Hematopoietic multipotent progenitor cell treated with erythropoietin and hydrocortisone succinate and interleukin-3 and kit ligand, for 4 days (in vitro differentiated cells): ENCODE measurements around the gene GRIA1.
"Not testable (repeated sequence)": the region's sequence is repeated elsewhere in the genome, so short reads cannot be mapped to it uniquely, and the experiment has no call there.

Source experiments
- DNase-seq: peaks from one replicate; pipeline ENCODE4 v3.0.0-alpha.2; 2015

The GRIA1 gene

DNA sequence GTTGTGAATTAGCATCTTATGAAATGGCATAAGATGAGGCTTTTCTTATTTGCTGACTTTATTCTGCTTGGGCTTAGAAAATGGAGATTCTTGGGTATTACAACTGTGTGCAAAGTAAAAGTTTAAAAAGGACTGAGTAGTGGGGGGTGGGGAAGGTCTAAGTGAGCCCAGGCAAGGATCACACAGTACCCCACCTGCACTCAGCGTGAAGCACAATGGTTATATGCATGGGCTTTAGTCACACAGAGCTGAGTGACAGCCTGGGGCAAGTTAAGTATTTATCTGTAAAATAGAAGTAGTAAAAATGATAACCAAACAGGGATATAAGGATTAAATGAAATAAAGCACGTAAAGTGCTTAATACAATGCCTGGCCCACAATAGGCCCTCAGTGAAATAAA is 300.9 kb downstream of the GRIA1 start:
- DNase-seq, result no peak

DNA sequence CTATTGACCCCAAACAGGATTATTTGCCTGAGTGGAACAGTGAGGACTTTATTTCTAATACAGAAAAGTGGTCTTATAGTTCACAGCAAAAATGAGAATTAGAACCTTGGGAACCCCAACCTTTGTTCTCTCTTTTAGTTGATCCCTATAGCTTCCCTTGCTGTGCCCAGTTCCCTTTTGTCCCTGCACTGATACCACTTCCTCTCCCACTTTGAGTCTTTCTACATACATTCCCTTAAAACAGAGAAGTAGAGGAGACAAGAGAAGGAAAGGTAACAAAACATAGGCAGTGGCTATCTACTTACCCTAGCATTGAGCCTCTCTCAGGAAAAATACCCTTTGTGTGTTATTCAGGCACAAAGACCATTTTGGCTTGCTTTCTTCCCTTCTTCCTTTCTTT is 301.8 kb downstream of the GRIA1 start:
- no peak for DNase-seq

DNA sequence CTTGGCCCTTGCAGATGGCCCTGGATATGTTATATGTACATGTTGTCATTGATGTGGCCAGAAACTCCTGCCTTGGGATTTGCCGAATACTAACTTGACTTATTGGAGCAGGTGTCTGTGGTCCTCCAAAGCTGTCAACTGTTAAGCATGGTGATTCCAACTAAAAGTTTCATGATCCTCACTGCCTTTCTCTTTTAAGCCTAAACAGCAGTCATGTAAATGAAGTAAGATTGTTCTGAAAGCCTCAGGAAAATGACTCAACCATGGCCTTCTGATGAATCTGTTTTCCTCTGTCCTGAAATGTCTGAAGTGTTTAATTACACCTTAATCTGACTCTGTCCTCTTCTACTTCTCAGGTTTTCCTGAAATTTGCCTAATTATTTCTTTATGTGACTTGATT is 303.2 kb downstream of the GRIA1 start:
- no peak for DNase-seq

DNA sequence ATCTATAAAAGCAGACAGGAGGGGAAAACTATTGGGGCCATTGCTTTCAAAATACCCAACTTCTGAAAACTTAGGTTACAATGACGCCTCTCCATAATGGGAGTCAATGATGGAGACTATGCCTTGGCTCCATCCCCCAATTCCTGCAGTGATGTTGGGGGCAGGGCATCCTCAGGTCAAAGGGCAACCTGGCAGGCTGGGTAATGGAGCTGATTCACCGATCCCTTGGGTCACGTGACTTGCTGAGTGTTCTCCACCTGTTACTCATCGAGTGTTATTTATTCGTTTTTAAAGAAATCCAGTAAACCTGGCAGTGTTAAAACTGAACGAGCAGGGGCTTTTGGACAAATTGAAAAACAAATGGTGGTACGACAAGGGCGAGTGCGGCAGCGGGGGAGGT is 303.9 kb downstream of the GRIA1 start:
- DNase-seq, result no peak

DNA sequence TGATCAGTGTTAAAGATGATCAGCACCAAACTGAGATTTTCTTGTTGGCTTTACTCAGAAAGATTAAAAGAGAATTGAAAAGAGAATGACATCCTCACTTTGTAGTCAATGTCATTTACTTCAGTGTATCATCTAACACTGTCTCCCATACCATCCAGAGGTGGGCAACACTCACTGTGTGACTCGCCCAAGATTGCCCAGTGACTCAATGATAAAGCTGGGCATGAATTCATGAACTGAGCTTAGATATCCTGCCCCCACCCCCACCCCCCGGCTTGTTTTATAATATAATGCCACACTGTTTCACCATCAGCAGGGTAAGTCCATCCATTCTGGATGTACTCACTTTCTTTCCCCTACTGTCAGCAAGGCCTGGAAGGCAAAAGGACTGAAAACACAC is 306.1 kb downstream of the GRIA1 start:
- DNase-seq, result no peak

DNA sequence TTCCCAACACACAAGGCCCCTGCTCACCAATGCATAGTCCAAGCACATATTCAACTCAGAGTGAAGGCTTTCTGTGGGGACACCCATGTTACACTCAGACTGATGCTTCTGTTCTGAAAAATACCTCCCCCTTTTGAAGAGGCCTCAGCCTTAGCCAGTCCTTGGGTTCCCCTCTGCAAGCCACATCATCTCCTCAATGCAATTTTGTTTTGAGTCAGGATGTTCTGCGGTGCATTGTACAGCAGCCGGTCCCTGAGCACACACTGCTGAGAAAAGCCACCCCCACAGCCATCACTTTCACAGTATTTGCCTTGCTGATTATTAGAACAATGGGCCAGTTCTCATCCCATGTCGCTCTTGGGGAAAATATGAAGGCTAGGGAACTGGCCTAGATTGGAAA is 307.0 kb downstream of the GRIA1 start:
- no peak for DNase-seq

DNA sequence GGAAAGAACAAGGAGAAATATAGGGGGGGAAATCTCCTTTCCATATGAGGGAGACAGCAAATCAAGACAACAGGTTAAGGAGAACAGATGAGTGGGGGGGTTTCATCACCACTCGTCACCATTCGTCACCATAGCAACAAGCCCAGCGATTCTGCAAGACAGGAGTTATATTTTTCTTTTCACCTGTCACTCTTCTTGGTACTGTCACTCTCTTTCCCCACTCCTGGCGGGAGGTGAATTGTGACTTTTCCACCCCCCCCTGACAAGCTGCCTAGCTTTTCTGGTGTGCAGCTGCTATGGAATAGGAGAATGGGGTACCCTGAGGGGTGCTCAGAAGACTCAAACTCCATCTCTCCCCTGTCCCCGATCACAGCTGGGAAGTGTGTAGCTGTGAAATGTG is 308.4 kb downstream of the GRIA1 start:
- DNase-seq, result no peak

DNA sequence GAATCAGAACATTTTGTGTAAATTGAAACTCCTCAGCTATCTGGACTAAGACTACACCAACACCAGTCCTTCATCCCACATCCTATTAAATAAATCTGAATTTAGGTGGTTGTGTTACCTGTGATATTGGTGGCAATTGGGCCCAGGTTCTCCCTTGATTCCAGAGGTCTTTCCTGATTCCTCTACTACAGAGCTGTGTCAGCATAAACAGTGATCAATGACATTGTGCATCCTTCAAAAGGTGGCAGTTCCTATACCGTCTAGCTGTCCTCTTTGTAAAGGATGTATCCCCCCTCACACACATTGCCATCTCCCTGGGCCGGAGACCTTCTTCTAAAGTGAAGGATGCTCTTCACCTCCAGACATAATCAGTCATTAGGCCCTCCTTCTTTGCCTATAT is 309.0 kb downstream of the GRIA1 start:
- no peak for DNase-seq

DNA sequence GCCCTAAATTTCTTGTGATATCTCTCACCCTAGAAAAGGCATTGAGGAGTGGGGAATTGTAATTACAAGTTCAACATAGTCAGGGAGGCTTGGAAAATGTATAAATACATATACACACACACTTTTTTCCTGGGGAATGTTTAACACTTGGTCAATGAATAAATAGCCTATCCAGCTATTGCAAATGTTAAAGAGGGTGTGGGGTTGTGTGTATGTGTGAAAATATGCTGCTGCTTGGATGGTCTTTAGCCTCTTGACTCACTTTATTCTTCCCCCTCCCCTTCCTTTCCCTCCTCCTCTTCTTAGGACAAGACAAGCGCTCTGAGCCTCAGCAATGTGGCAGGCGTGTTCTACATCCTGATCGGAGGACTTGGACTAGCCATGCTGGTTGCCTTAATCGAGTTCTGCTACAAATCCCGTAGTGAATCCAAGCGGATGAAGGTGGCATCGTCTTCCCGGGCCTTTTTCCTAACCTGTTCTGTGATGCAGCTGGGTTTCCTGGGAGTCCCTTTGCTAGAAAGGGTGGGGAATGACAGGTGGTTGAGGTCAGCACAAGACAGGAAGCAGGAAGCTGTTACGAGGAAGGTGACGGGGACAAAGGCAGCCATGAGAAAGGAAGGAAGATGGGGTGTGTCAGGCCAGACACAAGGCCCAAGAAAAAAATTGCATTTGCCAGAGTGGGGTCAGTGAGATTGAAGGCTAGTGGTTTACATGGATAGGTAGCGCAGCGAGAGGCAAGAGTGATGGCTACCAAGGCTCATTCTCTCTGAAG is 311.8 kb downstream of the GRIA1 start:
- DNase-seq, result no peak

DNA sequence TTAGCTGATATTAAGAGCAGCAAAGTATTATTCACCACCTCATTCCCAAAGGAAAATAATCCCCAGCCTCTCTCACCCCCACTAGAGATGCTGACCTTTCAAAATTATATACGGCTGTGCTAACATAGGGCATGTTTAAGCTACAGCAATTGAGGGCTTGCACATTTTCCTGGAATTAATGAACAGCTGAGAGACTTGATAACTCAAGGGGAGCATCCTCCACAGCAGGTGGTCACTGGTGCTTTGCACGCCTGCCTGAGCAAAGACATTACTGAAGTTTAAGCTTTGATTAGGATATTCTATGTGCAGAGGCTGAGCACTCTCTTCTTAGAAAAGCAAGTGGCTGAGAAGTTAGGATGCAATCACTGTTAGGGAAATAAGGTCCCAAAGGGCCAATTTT is 317.3 kb downstream of the GRIA1 start:
- no peak for DNase-seq

DNA sequence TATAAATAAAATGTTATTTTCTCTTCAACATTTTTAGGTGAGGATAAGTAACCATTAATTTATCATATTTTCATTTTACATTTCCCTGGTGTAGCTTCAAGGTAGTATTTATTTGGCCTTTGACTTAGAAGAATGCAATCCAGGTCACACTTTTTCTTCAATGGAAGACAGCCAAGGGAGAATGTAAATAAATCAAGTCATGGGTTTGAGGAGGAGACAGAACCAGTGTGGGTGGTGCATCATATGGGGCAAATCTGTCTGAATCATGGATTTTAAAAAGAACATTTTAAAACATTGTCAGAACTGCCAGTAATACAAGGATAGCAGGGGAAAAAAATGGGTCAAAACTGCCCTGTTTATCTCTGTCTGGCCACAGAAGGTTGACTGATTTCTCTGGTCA is 318.7 kb downstream of the GRIA1 start:
- DNase-seq, result no peak

DNA sequence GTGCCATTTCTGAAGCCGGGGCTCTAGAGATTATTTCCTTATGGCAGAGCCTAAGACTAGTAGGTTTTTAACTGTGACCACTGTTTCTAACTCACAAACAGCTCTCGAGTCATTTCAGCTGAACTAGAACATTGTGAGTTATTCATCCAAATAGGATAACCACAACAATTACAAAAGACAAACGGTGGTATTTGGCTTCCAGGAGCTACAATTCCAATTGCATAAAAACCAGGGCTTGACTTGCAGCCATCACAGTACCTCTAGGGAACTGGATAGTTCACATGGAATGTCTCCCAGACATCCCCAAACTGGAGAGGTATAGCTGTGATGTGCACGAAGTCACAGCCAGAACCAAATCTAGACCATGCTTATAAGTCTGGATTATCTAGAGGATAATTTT is 323.4 kb downstream of the GRIA1 start:
- no peak for DNase-seq

DNA sequence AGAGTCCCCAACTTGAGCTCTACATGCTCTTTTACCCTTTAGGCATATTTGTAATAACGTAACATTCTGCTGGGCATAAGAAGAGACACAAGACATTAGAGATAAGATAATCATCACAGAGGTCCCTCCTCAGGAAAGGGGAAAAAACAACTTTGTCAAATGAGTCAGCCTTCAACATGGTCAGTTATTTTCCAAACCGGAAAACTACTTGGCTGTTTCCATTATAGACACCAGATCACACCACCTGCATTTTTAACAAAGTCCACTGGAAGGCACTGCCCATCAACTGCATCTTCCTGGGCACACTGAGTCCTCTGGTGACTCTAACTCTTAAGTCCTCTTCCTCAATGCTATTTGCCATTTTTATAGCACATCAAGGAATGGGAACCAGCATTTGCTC is 326.4 kb downstream of the GRIA1 start:
- no peak for DNase-seq

DNA sequence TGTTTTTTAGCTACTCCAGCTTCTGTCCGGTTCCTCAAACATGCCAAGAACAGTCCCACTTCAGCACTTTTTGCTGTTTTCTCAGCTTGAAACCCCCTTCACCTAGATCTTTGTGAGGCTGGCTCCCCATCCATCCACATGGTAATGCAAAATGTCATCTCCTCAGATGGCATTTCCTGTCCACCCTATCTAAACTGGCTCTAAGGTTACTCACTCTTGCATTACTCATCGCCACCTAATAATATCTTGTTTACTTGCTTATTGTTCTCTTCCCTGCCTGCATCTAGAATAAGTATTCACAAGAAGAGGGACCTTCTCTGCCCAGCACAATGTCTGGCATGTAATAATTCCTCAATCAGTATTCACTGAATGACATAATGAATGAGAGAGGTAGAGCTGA is 328.2 kb downstream of the GRIA1 start:
- no peak for DNase-seq

DNA sequence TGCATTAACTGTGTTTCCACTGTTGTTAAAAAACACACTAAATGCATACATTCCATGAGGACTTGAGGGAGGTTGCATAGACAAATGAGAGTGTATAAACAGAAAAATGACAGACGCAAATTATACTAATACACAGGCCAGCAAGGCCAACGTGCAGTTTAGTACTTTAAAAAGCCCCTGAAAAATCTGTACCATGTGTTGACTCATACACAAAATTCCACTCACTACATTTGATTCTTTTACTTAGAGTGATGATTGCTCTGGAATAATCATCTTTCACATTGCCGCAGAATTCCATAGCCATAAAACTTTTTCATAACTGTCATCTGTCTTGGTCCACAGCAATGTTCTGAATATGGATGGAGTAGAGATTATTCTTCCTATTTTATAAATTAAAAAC is 332.6 kb downstream of the GRIA1 start:
- no peak for DNase-seq

DNA sequence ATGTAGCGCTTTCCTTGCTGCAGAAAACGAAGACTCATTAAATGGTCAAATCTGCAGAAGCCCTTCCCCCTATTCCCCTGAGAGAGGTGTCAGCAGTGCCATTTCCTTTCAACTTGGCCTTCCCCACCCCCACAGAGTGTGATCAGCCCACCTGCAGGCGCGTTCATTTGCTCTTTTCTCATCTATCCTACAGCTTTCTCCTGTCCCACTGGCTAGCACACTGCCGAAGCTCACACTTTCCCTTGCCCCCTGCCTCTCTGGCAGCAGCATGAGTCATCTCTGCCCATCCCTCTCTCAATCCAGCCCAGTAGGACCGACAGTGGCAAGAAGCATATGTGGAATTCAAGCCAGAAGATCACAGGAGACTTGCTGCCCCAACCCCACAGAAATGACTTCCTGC is 334.4 kb downstream of the GRIA1 start:
- DNase-seq, result no peak

DNA sequence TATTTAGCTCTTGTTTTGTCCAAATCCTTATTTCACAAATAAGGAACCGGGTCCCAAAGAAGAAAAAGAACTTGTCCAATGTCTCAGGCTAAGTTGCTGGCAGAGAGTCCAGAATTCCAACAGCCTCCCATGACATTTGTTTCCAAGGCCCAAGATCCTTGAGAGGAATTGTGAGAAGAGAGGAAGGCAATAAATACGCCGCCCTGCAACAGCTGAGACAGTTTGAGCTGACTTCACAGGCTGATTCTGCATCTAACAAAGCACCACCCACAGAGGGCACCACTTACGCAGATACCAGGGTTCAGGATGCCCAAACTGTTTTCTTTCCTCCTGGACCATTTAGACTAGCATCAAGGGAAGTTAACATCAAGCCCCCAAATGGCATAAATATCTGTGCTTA is 336.9 kb downstream of the GRIA1 start:
- peak; percentile 5 for DNase-seq

DNA sequence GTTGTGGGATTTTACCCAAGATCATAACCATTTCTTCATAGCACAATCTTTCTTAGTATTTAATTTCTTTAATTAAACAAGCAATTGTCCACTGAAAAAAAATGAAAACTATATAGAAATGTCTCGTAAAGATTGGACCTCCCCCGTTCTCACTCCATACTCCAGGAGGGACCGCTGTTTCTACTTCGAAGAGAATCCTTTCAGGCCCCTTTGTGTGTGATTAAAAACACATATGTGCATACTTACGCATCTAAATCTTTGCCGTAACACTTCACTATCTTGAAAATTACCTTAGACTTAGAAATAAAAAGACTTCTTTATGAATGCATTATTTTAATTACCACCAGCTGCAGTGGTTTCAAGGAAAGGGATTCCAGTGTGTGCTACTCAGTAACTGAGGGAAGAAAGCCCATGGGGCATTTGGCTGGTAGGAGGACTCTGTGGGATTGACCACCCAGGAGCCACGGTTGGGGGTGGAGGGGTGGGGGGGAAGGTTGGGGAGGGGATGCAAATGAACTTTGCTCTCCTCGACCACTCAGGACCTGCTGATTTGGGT is 339.1 kb downstream of the GRIA1 start:
- DNase-seq, result no peak

DNA sequence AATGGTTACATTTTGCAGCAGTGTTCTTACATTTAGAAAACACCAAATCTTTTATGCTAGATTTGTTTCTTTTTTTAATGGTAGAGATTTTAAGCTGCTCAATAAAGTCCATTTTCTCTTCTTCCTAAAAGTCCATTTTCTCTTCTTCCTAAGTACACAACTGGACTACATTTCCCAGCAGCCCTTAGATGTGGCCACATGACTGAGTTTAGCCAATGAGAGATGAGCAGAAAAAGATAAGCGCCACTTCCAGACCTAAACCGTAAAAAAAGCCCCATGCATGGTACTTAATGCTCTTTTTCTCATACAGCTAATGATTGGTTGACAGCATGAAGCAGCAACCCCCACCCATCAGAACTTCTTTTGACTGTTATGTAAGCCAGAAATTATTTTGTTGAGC is 341.5 kb downstream of the GRIA1 start:
- peak; percentile 59 for DNase-seq

DNA sequence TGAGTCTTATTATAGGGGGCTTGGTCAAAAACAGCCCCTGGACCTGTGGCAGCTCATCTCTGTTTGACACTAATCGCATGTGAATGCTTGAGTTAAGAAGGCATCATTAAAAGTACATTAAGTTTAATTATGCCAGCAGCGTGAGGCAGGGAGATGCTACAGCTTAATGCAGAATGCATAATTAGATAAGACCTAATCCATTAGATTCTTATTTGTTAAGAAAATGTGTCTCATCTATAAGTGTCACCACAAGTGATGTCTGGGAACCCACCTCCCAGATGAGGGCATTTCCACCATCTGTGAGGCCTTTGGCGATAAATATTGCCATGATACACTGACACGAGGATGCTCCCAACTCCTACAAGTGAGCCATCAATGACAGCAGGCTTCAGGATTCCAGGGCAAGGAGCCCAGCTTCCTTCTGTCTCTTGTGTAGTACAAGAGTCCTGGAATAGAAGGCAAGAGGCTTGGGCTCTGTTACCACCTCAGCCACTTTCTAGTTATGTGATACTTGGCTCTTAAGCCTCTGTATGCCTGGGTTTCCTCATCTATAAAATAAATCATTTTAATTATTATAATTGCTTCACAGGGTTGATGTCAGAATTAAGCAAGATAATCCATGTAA is 345.5 kb downstream of the GRIA1 start:
- no peak for DNase-seq

DNA sequence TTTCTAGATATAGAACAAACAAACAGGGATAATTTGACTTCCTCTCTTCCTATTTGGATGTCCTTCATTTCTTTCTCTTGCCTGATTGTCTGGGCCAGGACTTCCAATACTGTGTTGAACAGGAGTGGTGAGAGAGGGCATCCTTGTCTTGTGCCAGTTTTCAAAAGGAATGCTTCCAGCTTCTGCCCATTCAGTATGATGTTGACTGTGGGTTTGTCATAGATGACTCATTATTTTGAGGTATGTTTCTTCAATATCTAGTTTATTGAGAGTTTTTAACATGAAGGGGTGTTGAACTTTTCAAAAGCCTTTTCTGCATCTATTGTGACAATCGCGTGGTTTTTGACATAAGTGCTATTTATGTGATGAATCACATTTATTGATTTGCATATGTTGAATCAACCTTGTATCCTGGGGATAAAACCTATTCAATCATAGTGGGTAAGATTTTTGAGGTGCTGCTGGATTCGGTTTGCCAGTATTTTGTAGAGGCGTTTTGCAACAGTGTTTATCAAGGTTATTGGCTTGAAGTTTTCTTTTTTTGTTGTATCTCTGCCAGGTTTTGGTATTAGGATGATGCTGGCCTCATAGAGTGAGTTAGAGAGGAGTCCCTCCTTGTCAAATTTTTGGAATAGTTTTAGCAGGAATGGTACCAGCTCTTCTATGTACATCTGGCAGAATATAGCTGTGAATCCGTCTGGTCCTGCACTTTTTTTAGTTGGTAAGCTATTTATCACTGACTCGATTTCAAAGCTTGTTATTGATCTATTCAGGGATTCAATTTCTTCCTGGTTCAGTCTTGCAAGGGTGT is 359.0 kb downstream of the GRIA1 start:
- DNase-seq, result not testable (repeated sequence)

DNA sequence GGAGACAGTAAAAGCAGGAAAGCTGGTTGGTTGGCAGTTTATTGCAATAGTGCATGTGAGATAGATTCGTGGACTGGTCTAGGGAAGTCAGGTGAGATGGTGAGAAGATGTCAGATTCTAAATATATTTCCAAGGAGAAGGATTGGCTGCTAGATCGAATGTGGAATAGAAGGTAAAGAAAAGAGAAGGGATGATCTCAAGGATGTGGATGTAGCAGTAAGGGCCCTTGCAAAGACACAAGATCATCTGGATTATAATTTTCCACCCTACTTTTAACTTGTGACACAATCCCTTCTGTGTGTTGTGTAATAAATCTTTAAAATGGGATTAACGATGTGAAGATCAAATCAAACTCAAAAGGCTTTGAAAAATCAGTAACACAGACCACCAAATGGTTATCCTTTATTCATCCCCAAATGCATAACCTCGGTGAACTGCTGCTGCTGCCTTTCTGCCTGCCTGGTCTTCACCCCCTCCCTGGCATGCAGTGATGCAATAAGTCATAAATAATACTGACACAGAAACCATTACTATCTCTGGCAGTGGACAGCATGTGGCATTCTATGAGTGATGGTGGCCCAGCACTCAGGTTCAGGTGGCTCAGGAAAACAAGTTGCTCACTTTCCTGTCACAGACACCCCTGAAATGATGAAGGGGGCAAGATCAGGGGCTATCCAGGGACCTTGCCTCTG is 369.9 kb downstream of the GRIA1 start:
- DNase-seq, result no peak

DNA sequence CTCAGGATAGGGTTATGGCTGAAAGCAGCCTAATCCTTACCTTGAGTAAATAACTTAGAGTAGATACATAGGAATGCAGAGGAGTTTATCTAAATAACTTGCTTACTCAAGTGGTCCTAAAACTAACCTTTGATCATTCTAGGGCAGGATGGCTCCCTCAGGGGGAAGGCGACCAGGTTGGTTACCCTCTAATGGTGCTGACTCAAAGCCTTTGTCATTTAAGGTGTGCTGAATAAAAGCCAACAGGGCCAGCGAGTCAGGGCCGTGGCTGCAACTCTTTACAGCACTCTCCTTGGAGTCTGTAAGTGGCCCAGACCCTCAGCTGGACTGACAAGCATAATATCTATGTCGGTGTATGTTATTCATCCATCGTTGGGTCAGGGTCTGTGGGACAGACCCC is 372.4 kb downstream of the GRIA1 start:
- DNase-seq, result not testable (repeated sequence)
